Endothelial cell (in vitro differentiated cells): ENCODE results near the gene FN3KRP. TPM values are rescaled to one million over a fixed set of nuclear protein-coding genes. Genes with fewer than 3 reads are reported as not detected.
A peak's percentile ranks its signal among the peaks of the same experiment; 100 is the strongest.

ENCODE experiments used
- DNase-seq: peaks from one replicate; pipeline ENCODE4 v3.0.0; 2021; ENCODE audit warnings: low spot score
- H3K27ac Mint-ChIP-seq: one replicate; pipeline ENCODE4 v1.8.0; 2021; ENCODE audit warnings: mixed read lengths, inconsistent platforms; ENCODE audit not compliant: unreplicated experiment
- H3K27me3 Mint-ChIP-seq: one replicate; pipeline ENCODE4 v1.8.0; 2021; ENCODE audit warnings: mild to moderate bottlenecking, moderate library complexity, mixed read lengths, inconsistent platforms; ENCODE audit not compliant: unreplicated experiment
- H3K36me3 Mint-ChIP-seq: one replicate; pipeline ENCODE4 v1.8.0; 2021; ENCODE audit warnings: mild to moderate bottlenecking, low read depth, mixed read lengths, inconsistent platforms; ENCODE audit not compliant: unreplicated experiment
- H3K4me1 Mint-ChIP-seq: one replicate; pipeline ENCODE4 v1.8.0; 2021; ENCODE audit warnings: mild to moderate bottlenecking, mixed read lengths, inconsistent platforms; ENCODE audit not compliant: unreplicated experiment
- H3K4me3 Mint-ChIP-seq: one replicate; pipeline ENCODE4 v1.8.0; 2021; ENCODE audit warnings: mild to moderate bottlenecking, mixed read lengths, inconsistent platforms; ENCODE audit not compliant: unreplicated experiment
- H3K9me3 Mint-ChIP-seq: one replicate; pipeline ENCODE4 v1.8.0; 2021; ENCODE audit warnings: mixed read lengths, inconsistent platforms; ENCODE audit not compliant: unreplicated experiment
- CTCF ChIP-seq: fragments of 200-600 bp; sonication (generic); IDR thresholded peaks from one replicate; pipeline ENCODE4 v1.5.0; 2021; ENCODE audit warnings: antibody characterized with exemption; ENCODE audit not compliant: unreplicated experiment
- total RNA-seq: library from RNA; stranded (reverse); fragmentation: NEBNext Ultra II Directional; extraction: Animal tissue kit (Norgen Biotek cat#: 25700); gene quantifications from one replicate; pipeline ENCODE4 v1.2.1, GENCODE V29; 2021; ENCODE audit not compliant: unreplicated experiment

FN3KRP gene
- total RNA-seq, 1 donor from 2014 or later: 27.9 TPM

GRCh38 chr17:82696916-82697807 lies 19.3 kb upstream of the FN3KRP start:
- peaks cover 4% of the 10 kb centered on the region for H3K4me1 Mint-ChIP-seq
- peaks cover 9% of the 10 kb centered on the region for H3K9me3 Mint-ChIP-seq
- H3K36me3 Mint-ChIP-seq: peaks cover 5% of the 10 kb centered on the region
- no peak for TF ChIP-seq CTCF
- H3K27me3 Mint-ChIP-seq: peaks cover 26% of the 10 kb centered on the region
- H3K4me3 Mint-ChIP-seq: peak overlapping the region; percentile 59
- no peak overlapping the region for H3K27ac Mint-ChIP-seq
- DNase-seq: no peak

- H3K4me3 Mint-ChIP-seq: no peak overlapping the region
- peaks cover 5% of the 10 kb centered on the region for H3K36me3 Mint-ChIP-seq
- no peak for DNase-seq
- H3K9me3 Mint-ChIP-seq: peaks cover 9% of the 10 kb centered on the region
- TF ChIP-seq CTCF: no peak
- H3K27ac Mint-ChIP-seq: no peak overlapping the region
- peaks cover 26% of the 10 kb centered on the region for H3K27me3 Mint-ChIP-seq
- H3K4me1 Mint-ChIP-seq: peaks cover 4% of the 10 kb centered on the region
Observed at GRCh38 chr17:82697808-82698064, 18.8 kb upstream of the FN3KRP start.

GRCh38 chr17:82698065-82698973 lies 18.2 kb upstream of the FN3KRP start, which contains the start of gene RAB40B:
Gene RAB40B, minus strand, starts transcription at chr17:82698698. Its CDS starts 102 bp downstream, at chr17:82698596.
- H3K27me3 Mint-ChIP-seq: peaks cover 26% of the 10 kb centered on the region

GRCh38 chr17:82698974-82699442 lies 17.5 kb upstream of the FN3KRP start:
- H3K4me3 Mint-ChIP-seq: peak overlapping the region; percentile 96
- TF ChIP-seq CTCF: no peak
- peaks cover 4% of the 10 kb centered on the region for H3K4me1 Mint-ChIP-seq
- H3K27me3 Mint-ChIP-seq: peaks cover 24% of the 10 kb centered on the region
- H3K9me3 Mint-ChIP-seq: peaks cover 5% of the 10 kb centered on the region
- no peak for DNase-seq
- H3K27ac Mint-ChIP-seq: no peak overlapping the region
- peaks cover 5% of the 10 kb centered on the region for H3K36me3 Mint-ChIP-seq

More at GRCh38 chr17:82698065-82698973, 18.2 kb upstream of the FN3KRP start, which contains the start of gene RAB40B:
- Mint-ChIP-seq H3K27ac (no peak within 1 kb of the TSS), H3K4me3 (peak within 1 kb of the TSS; percentile 96), H3K9me3 (peaks cover 8% of the 10 kb centered on the region), H3K36me3 (peaks cover 5% of the 10 kb centered on the region), H3K4me1 (peaks cover 4% of the 10 kb centered on the region)
- no peak for TF ChIP-seq CTCF
- peak; percentile 99 for DNase-seq
